ENCODE data around the gene MTF1.

MTF1 gene

DNA sequence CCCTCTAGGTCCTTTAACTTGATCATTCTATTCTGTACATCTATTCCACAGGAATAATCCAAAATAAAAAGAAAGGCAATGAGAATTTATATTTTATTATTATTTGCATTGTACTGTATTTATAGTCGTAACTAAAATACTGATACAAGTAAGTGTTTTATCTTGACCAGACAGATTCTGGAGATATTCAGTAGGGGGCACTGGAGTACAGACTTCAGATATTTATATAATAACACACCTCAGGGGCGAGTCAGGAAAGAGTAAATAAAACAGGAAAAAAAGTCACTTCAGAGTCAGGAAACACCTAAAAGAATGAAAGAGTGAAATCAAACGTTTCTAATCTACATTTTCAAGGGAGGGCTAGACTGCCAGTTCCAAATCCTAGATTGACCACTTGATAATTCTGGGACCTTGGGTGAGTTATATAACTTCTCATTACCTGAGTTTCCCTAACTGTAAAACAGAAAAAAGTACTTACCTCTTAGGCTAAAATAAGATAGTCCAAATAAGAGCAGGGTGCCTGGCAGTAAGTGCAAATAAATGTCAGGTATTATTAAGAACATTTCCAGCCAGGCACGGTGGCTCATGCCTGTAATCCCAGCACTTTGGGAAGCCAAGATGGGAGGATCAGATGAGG lies 31.1 kb upstream of the MTF1 start:
- H3K23ac ChIP-seq (ENCODE audit: low read length in 2 of 2): no peak overlapping the region
- no peak overlapping the region for H2BK120ac ChIP-seq (ENCODE audit: low read depth, low read length)
- no peak overlapping the region for H4K91ac ChIP-seq (ENCODE audit: low read length)
- H3K18ac ChIP-seq (ENCODE audit: low read depth in 1 of 2, low read length in 2 of 2): no peak overlapping the region
- H3K79me1 ChIP-seq (replicated peaks; ENCODE audit: low read length, poor library complexity, severe bottlenecking): peaks cover 14% of the 10 kb centered on the region
- no peak overlapping the region for H2BK15ac ChIP-seq (ENCODE audit: low read depth, poor library complexity, severe bottlenecking)
- H3K9me3 ChIP-seq (ENCODE audit: control insufficient read depth, low read length): no peaks in the 10 kb centered on the region
- no peak overlapping the region for H3K4ac ChIP-seq (ENCODE audit: low read depth in 1 of 2, low read length in 2 of 2)
- no peak overlapping the region for H3K4me3 ChIP-seq (ENCODE audit: insufficient read depth in 1 of 2, low read depth in 1 of 2, low read length in 2 of 2)
- H3K27ac ChIP-seq (ENCODE audit: low read length, poor library complexity, severe bottlenecking): no peak overlapping the region
- H2BK12ac ChIP-seq (ENCODE audit: low read length in 2 of 2): no peak overlapping the region
- no peak overlapping the region for H4K8ac ChIP-seq (ENCODE audit: low read length)
- no peak overlapping the region for H3K4me2 ChIP-seq (ENCODE audit: low read length, poor library complexity, severe bottlenecking)
- no peak overlapping the region for H2AFZ ChIP-seq (ENCODE audit: low read depth, low read length)
- no peak overlapping the region for H2AK5ac ChIP-seq (ENCODE audit: low read length, severe bottlenecking)
- WGBS: 77% methylated on average over 1 of the region's 4 CpGs
- peak; percentile 27 for DNase-seq
- H3K14ac ChIP-seq (ENCODE audit: low read length in 2 of 2): no peak overlapping the region
- H2BK5ac ChIP-seq (ENCODE audit: low read depth, low read length, poor library complexity, severe bottlenecking): no peak overlapping the region
- H3K4me1 ChIP-seq (ENCODE audit: control insufficient read depth, insufficient read depth, low read depth, low read length): no peaks in the 10 kb centered on the region
- no peaks in the 10 kb centered on the region for H3K27me3 ChIP-seq (ENCODE audit: control insufficient read depth in 1 of 2, insufficient read depth in 1 of 2, low read length in 2 of 2)
- peak overlapping the region; percentile 46 for H3K9ac ChIP-seq (ENCODE audit: low read length)
- H3K36me3 ChIP-seq (ENCODE audit: control insufficient read depth in 1 of 2, insufficient read depth in 2 of 2, low read depth in 1 of 2, low read length in 2 of 2): peaks cover 17 to 62% of the 10 kb centered on the region in 2 experiments

DNA sequence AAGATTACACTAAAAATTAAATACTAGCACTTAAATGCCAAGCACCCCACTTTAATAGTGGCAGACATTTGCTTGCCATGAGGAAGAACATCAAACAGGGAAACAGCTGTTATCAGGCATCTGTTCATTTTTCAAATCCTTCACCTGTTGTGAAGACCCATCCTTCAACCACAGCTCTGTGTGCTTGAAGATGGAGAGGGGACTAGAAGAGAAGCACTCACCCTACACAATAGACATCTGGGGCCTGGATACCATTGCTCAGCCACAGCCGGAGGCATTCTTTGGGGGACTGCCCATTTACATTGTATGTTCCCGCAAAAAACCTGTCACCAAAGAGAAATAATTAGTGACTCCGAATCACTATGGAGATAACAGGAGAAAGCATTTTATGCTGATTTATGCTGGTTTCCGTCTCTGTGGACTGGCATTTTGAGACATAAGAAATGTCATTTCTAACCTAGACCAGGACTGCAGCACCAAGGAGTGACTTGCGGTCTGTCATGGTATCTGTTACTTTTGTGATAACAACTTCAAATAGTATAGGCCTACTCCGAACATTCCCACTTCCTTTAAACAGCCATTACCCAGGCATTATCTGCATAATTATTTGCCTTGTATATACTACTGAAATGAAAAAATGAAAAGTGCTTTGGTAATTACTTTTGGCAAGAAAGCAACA lies 28.8 kb upstream of the MTF1 start:
- Histone ChIP-seq H2AFZ (ENCODE audit: low read depth, low read length) (no peak overlapping the region), H3K4me2 (ENCODE audit: low read length, poor library complexity, severe bottlenecking) (no peak overlapping the region), H3K23ac (ENCODE audit: low read length in 2 of 2) (no peak overlapping the region), H3K18ac (ENCODE audit: low read depth in 1 of 2, low read length in 2 of 2) (no peak overlapping the region), H2BK15ac (ENCODE audit: low read depth, poor library complexity, severe bottlenecking) (no peak overlapping the region), H4K91ac (ENCODE audit: low read length) (no peak overlapping the region), H2BK5ac (ENCODE audit: low read depth, low read length, poor library complexity, severe bottlenecking) (no peak overlapping the region), H3K36me3 (ENCODE audit: control insufficient read depth in 1 of 2, insufficient read depth in 2 of 2, low read depth in 1 of 2, low read length in 2 of 2) (peaks cover 29 to 75% of the 10 kb centered on the region in 2 experiments), H3K4me1 (ENCODE audit: control insufficient read depth, insufficient read depth, low read depth, low read length) (no peaks in the 10 kb centered on the region), H3K4ac (ENCODE audit: low read depth in 1 of 2, low read length in 2 of 2) (no peak overlapping the region), H2BK12ac (ENCODE audit: low read length in 2 of 2) (no peak overlapping the region), H3K14ac (ENCODE audit: low read length in 2 of 2) (no peak overlapping the region), H3K4me3 (ENCODE audit: insufficient read depth in 1 of 2, low read depth in 1 of 2, low read length in 2 of 2) (no peak overlapping the region), H4K8ac (ENCODE audit: low read length) (no peak overlapping the region), H2AK5ac (ENCODE audit: low read length, severe bottlenecking) (no peak overlapping the region), H3K27me3 (ENCODE audit: control insufficient read depth in 1 of 2, insufficient read depth in 1 of 2, low read length in 2 of 2) (no peaks in the 10 kb centered on the region), H3K79me1 (replicated peaks; ENCODE audit: low read length, poor library complexity, severe bottlenecking) (peaks cover 7% of the 10 kb centered on the region), H3K9ac (ENCODE audit: low read length) (no peak overlapping the region), H2BK120ac (ENCODE audit: low read depth, low read length) (no peak overlapping the region), H3K27ac (ENCODE audit: low read length, poor library complexity, severe bottlenecking) (no peak overlapping the region), H3K9me3 (ENCODE audit: control insufficient read depth, low read length) (no peaks in the 10 kb centered on the region)
- 90% methylated on average over 4 of the region's 6 CpGs for WGBS
- no peak for DNase-seq

DNA sequence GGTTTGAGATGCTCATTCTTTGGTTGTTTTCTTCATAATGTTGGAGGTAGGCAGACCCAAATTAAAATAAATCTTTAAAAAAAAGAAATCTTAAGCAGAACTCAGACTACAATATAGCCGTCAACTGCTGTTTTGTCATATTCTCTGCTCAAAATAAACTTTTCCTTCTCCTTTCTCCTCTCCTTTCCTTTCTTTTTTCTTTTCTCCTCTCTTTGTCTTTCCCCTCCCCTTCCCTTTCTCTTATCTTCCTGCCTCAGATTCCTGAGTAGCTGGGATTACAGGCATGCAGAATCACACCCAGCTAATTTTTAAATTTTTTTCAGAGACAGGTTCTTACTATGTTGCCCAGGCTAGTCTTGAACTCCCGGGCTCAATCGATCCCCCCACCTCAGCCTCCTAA lies 24.8 kb upstream of the MTF1 start:
- H2BK120ac ChIP-seq (ENCODE audit: low read depth, low read length): no peak overlapping the region
- no peak overlapping the region for H3K14ac ChIP-seq (ENCODE audit: low read length in 2 of 2)
- WGBS: 99% methylated on average over 3 of the region's 3 CpGs

DNA sequence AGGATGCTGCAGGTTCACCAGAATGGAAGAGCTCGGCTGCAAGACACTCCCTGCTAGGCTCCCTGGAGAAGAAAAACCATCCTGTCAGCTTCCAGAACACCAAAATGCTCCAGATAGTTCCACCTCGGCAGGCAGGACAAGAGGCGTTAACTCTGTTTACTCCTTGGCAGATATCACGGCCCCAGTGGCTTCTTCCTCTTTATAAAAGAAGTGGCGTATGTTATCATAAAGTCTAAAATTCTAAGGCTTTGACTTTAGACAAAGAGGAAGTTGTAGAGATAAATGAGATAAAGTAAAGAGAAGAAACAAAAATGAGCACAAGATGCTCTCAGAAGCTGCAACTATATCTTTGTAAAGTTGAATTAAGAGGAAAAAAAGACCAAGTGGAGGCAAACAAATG lies 24.3 kb upstream of the MTF1 start:
- no peaks in the 10 kb centered on the region for H3K9me3 ChIP-seq (ENCODE audit: control insufficient read depth, low read length)
- H2BK5ac ChIP-seq (ENCODE audit: low read depth, low read length, poor library complexity, severe bottlenecking): no peak overlapping the region
- H3K4me2 ChIP-seq (ENCODE audit: low read length, poor library complexity, severe bottlenecking): no peak overlapping the region
- no peak for DNase-seq
- H3K36me3 ChIP-seq (ENCODE audit: control insufficient read depth in 1 of 2, insufficient read depth in 2 of 2, low read depth in 1 of 2, low read length in 2 of 2): peaks cover 42 to 86% of the 10 kb centered on the region in 2 experiments
- no peak overlapping the region for H3K9ac ChIP-seq (ENCODE audit: low read length)
- peaks cover 3% of the 10 kb centered on the region for H3K79me1 ChIP-seq (replicated peaks; ENCODE audit: low read length, poor library complexity, severe bottlenecking)
- H2AK5ac ChIP-seq (ENCODE audit: low read length, severe bottlenecking): no peak overlapping the region
- no peak overlapping the region for H2BK15ac ChIP-seq (ENCODE audit: low read depth, poor library complexity, severe bottlenecking)
- H2AFZ ChIP-seq (ENCODE audit: low read depth, low read length): no peak overlapping the region
- H4K91ac ChIP-seq (ENCODE audit: low read length): no peak overlapping the region
- WGBS: 73% methylated on average over 5 of the region's 5 CpGs
- H3K4me3 ChIP-seq (ENCODE audit: insufficient read depth in 1 of 2, low read depth in 1 of 2, low read length in 2 of 2): no peak overlapping the region
- H4K8ac ChIP-seq (ENCODE audit: low read length): no peak overlapping the region
- no peak overlapping the region for H2BK120ac ChIP-seq (ENCODE audit: low read depth, low read length)
- H3K4me1 ChIP-seq (ENCODE audit: control insufficient read depth, insufficient read depth, low read depth, low read length): no peaks in the 10 kb centered on the region
- no peak overlapping the region for H3K23ac ChIP-seq (ENCODE audit: low read length in 2 of 2)
- H3K27me3 ChIP-seq (ENCODE audit: control insufficient read depth in 1 of 2, insufficient read depth in 1 of 2, low read length in 2 of 2): no peaks in the 10 kb centered on the region
- no peak overlapping the region for H3K27ac ChIP-seq (ENCODE audit: low read length, poor library complexity, severe bottlenecking)
- H2BK12ac ChIP-seq (ENCODE audit: low read length in 2 of 2): no peak overlapping the region
- no peak overlapping the region for H3K14ac ChIP-seq (ENCODE audit: low read length in 2 of 2)
- H3K18ac ChIP-seq (ENCODE audit: low read depth in 1 of 2, low read length in 2 of 2): no peak overlapping the region
- H3K4ac ChIP-seq (ENCODE audit: low read depth in 1 of 2, low read length in 2 of 2): no peak overlapping the region

More for the DNA sequence above, 24.8 kb upstream of the MTF1 start:
- no peaks in the 10 kb centered on the region for H3K4me1 ChIP-seq (ENCODE audit: control insufficient read depth, insufficient read depth, low read depth, low read length)
- H3K79me1 ChIP-seq (replicated peaks; ENCODE audit: low read length, poor library complexity, severe bottlenecking): peaks cover 6% of the 10 kb centered on the region
- no peak overlapping the region for H2BK15ac ChIP-seq (ENCODE audit: low read depth, poor library complexity, severe bottlenecking)
- H3K9me3 ChIP-seq (ENCODE audit: control insufficient read depth, low read length): no peaks in the 10 kb centered on the region
- H4K8ac ChIP-seq (ENCODE audit: low read length): no peak overlapping the region
- DNase-seq: no peak
- H3K4ac ChIP-seq (ENCODE audit: low read depth in 1 of 2, low read length in 2 of 2): no peak overlapping the region
- no peak overlapping the region for H3K4me2 ChIP-seq (ENCODE audit: low read length, poor library complexity, severe bottlenecking)
- H4K91ac ChIP-seq (ENCODE audit: low read length): no peak overlapping the region
- H2BK5ac ChIP-seq (ENCODE audit: low read depth, low read length, poor library complexity, severe bottlenecking): no peak overlapping the region
- no peak overlapping the region for H2AFZ ChIP-seq (ENCODE audit: low read depth, low read length)
- H3K36me3 ChIP-seq (ENCODE audit: control insufficient read depth in 1 of 2, insufficient read depth in 2 of 2, low read depth in 1 of 2, low read length in 2 of 2): peaks cover 46 to 89% of the 10 kb centered on the region in 2 experiments
- H3K18ac ChIP-seq (ENCODE audit: low read depth in 1 of 2, low read length in 2 of 2): no peak overlapping the region
- H3K27me3 ChIP-seq (ENCODE audit: control insufficient read depth in 1 of 2, insufficient read depth in 1 of 2, low read length in 2 of 2): no peaks in the 10 kb centered on the region
- no peak overlapping the region for H3K4me3 ChIP-seq (ENCODE audit: insufficient read depth in 1 of 2, low read depth in 1 of 2, low read length in 2 of 2)
- no peak overlapping the region for H2BK12ac ChIP-seq (ENCODE audit: low read length in 2 of 2)
- no peak overlapping the region for H2AK5ac ChIP-seq (ENCODE audit: low read length, severe bottlenecking)
- no peak overlapping the region for H3K9ac ChIP-seq (ENCODE audit: low read length)
- no peak overlapping the region for H3K23ac ChIP-seq (ENCODE audit: low read length in 2 of 2)
- no peak overlapping the region for H3K27ac ChIP-seq (ENCODE audit: low read length, poor library complexity, severe bottlenecking)
